ENCODE results near the gene IQCE. TPM values are rescaled to one million over a fixed set of nuclear protein-coding genes. Genes with fewer than 3 reads are reported as not detected.

Gene IQCE
- total and polyA plus RNA-seq, 2 donors (not counting 1 experiment from before 2014, with no cell fraction given): 5.3 to 8.3 TPM

DNA sequence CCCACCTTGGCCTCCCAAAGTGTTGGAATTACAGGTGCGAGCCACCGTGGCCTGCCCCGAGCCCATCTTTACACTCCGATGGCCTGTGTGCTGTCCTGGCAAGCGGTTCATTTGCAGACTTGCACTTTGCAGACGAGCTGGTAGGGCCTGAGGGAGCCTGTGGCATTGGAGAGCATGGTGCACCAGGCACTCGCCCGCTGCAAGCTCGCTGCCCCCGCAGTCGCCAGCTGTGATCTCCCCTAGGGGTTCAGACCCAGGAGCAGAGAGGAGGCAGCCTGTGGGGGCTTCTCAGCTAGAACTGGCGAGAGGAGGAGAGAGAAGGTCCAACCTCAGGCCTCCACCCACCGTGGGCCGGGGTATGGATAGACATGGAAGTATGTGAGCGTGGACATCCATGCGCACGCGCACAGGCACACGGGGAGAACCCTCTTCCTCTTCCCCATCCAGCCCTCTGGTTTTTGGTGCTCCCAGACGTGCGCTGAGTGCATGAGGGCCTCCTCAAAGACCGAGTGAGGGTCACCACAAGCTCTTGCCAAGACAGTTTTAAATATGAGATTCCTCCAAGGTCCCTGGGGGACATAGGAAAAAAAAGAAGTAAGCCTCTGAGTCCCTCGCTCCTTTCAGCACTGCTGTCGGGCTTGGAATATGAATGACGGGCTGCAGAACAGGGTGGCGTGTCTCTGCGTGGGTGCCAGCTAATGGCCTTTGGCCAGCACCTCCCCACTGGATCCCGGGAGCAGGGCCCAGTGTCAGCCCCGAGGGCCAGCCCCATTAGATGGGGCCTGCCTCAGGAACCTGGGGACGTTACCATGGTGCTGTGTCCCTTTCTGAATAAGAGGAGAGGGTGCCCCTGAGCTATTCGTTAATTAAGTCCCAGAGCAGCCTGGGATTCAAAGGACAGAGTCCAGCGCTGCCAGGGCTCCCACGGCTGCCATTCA, 57.9 kb downstream of the IQCE start:
- Histone ChIP-seq H3K4me2 (ENCODE audit: extremely low read depth, insufficient read depth, low read length) (peak overlapping the region; percentile 32), H4K20me1 (ENCODE audit: control insufficient read depth, extremely low read depth, insufficient read depth, low read length) (no peaks in the 10 kb centered on the region), H3K9me3 (ENCODE audit: control insufficient read depth, insufficient read depth, low read depth, low read length) (no peaks in the 10 kb centered on the region), H3K4me3 (replicated peaks in 1 of 4; ENCODE audit: control extremely low read depth in 1 of 4, insufficient read depth in 1 of 4, low read depth in 3 of 4, low read length in 4 of 4) (no peak overlapping the region), H2AFZ (ENCODE audit: low read length) (no peak overlapping the region), H3K4me1 (ENCODE audit: control insufficient read depth, extremely low read depth, insufficient read depth, low read length) (peaks cover 20% of the 10 kb centered on the region), H3K27ac (ENCODE audit: insufficient read depth, low read length) (no peak overlapping the region), H3K27me3 (ENCODE audit: control insufficient read depth, insufficient read depth, low read length) (no peaks in the 10 kb centered on the region), H3K79me2 (ENCODE audit: control insufficient read depth, insufficient read depth, low read length) (no peaks in the 10 kb centered on the region), H3K36me3 (ENCODE audit: control insufficient read depth, insufficient read depth, low read length) (no peaks in the 10 kb centered on the region), H3K9ac (ENCODE audit: insufficient read depth, low read length) (no peak overlapping the region)
- no peak for TF ChIP-seq EZH2 (IDR thresholded peaks at IDR 0.05; ENCODE audit: low read length, missing control alignments)
- no peak for TF ChIP-seq CTCF (conservative IDR thresholded peaks at IDR 0.05 in 1 of 2, IDR thresholded peaks at IDR 0.05 in 1 of 2; ENCODE audit: low read depth in 1 of 2, low read length in 2 of 2)
- no peak for DNase-seq (ENCODE audit: low read depth in 2 of 2)

- H3K4me2 ChIP-seq (ENCODE audit: extremely low read depth, insufficient read depth, low read length): peak overlapping the region; percentile 32
- H3K4me3 ChIP-seq (replicated peaks in 1 of 4; ENCODE audit: control extremely low read depth in 1 of 4, insufficient read depth in 1 of 4, low read depth in 3 of 4, low read length in 4 of 4): no peak overlapping the region
- H3K9ac ChIP-seq (ENCODE audit: insufficient read depth, low read length): no peak overlapping the region
- no peaks in the 10 kb centered on the region for H3K9me3 ChIP-seq (ENCODE audit: control insufficient read depth, insufficient read depth, low read depth, low read length)
- no peaks in the 10 kb centered on the region for H3K79me2 ChIP-seq (ENCODE audit: control insufficient read depth, insufficient read depth, low read length)
- DNase-seq (ENCODE audit: low read depth in 2 of 2): peak in 1 of 2 donors; percentile 36
- H3K4me1 ChIP-seq (ENCODE audit: control insufficient read depth, extremely low read depth, insufficient read depth, low read length): peaks cover 23% of the 10 kb centered on the region
- no peak overlapping the region for H3K27ac ChIP-seq (ENCODE audit: insufficient read depth, low read length)
- H3K27me3 ChIP-seq (ENCODE audit: control insufficient read depth, insufficient read depth, low read length): no peaks in the 10 kb centered on the region
- no peaks in the 10 kb centered on the region for H3K36me3 ChIP-seq (ENCODE audit: control insufficient read depth, insufficient read depth, low read length)
- no peaks in the 10 kb centered on the region for H4K20me1 ChIP-seq (ENCODE audit: control insufficient read depth, extremely low read depth, insufficient read depth, low read length)
- TF ChIP-seq CTCF (conservative IDR thresholded peaks at IDR 0.05 in 1 of 2, IDR thresholded peaks at IDR 0.05 in 1 of 2; ENCODE audit: low read depth in 1 of 2, low read length in 2 of 2): no peak
- TF ChIP-seq EZH2 (IDR thresholded peaks at IDR 0.05; ENCODE audit: low read length, missing control alignments): no peak
- H2AFZ ChIP-seq (ENCODE audit: low read length): peak overlapping the region; percentile 14
These were observed 58.6 kb downstream of the IQCE start for GRCh38 chr7:2617325-2617905.

DNA sequence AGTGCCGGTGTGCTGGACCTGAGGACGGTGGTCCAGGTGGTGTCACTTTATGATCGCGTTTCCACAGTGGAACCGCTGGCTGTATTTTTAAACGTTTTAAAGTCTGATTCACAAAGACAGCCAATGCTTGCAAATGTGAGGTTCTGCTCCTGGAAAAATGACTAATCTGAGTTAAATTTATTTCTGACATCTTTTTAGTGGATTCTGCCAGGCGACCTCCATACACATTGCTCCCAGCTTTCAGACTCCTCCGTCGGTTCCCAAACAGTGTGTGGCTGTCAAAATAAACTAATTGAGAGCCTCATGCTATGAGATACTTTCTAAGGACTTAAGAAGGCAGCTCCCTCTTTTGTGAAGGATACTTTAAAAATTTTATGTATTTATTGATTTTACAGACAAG, 60.3 kb downstream of the IQCE start:
- Histone ChIP-seq H3K36me3 (ENCODE audit: control insufficient read depth, insufficient read depth, low read length) (no peaks in the 10 kb centered on the region), H3K4me3 (replicated peaks in 1 of 4; ENCODE audit: control extremely low read depth in 1 of 4, insufficient read depth in 1 of 4, low read depth in 3 of 4, low read length in 4 of 4) (peak overlapping the region in 2 of 4 experiments; percentile 25 to 26), H3K9me3 (ENCODE audit: control insufficient read depth, insufficient read depth, low read depth, low read length) (no peaks in the 10 kb centered on the region), H3K27ac (ENCODE audit: insufficient read depth, low read length) (no peak overlapping the region), H4K20me1 (ENCODE audit: control insufficient read depth, extremely low read depth, insufficient read depth, low read length) (no peaks in the 10 kb centered on the region), H3K9ac (ENCODE audit: insufficient read depth, low read length) (no peak overlapping the region), H3K27me3 (ENCODE audit: control insufficient read depth, insufficient read depth, low read length) (no peaks in the 10 kb centered on the region), H3K4me2 (ENCODE audit: extremely low read depth, insufficient read depth, low read length) (peak overlapping the region; percentile 79), H3K4me1 (ENCODE audit: control insufficient read depth, extremely low read depth, insufficient read depth, low read length) (peaks cover 19% of the 10 kb centered on the region), H3K79me2 (ENCODE audit: control insufficient read depth, insufficient read depth, low read length) (no peaks in the 10 kb centered on the region), H2AFZ (ENCODE audit: low read length) (no peak overlapping the region)
- DNase-seq (ENCODE audit: low read depth in 2 of 2): peak; percentile 69 to 78
- TF ChIP-seq CTCF (conservative IDR thresholded peaks at IDR 0.05 in 1 of 2, IDR thresholded peaks at IDR 0.05 in 1 of 2; ENCODE audit: low read depth in 1 of 2, low read length in 2 of 2) (no peak), EZH2 (IDR thresholded peaks at IDR 0.05; ENCODE audit: low read length, missing control alignments) (no peak)
